Lung microvascular endothelial cell (primary cell): Measurements from ENCODE around the gene IL33. TPM values are rescaled to one million over a fixed set of nuclear protein-coding genes. Genes with fewer than 3 reads are reported as not detected.
A peak's percentile ranks its signal among the peaks of the same experiment; 100 is the strongest.

Source experiments
- DNase-seq, 2 donors: peaks; one replicate each; pipeline versions ENCODE4 v3.0.0 to v3.0.0-alpha.2; 2010; ENCODE audit warnings: low read depth in 2 of 2
- total RNA-seq: library from RNA; depleted of rRNA; stranded (reverse); fragments of >200 nt; gene quantifications from 2 replicates; pipeline ENCODE4 v1.2.1, GENCODE V29; 2014

IL33 gene
- total RNA-seq, 1 donor from 2014 or later = 2.4 TPM

DNA sequence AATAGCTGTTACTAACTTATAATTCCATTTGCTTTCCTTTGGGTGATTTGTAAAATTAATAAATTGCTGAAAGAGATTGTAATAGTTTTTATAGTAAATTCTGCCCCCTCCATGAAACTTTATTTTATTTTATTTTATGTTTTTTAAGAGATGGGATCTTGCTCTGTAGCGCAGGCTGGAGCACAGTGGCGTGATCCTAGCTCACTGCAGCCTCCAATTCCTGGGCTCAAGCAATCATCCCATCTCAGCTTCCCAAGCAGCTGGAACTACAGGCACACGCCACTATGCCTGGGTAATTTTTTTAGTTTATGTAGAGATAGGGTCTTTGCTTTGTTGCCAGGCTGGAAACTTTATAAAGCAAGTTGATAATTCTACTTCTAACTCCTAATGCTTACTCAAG, 395 bp downstream of the IL33 start:
- no peak for DNase-seq

DNA sequence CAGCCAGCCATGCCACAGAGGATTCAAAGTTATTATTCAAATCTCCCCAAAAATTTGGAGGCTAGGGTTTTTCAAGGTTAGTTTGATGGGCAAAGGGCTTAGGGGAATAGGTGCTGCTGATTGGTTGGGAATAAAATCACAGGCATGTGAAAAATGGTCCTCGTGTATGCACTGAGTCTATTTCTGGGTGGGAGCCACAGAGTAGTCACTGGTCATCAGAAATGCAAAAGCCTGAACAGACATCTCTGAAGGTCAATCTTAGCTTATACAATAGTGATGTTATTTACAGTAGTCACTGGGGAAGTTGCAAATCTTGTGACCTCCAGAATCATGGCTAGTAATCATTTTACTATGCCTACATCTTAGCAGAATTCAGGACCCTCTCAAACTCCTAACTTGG, 1.3 kb downstream of the IL33 start:
- no peak for DNase-seq

DNA sequence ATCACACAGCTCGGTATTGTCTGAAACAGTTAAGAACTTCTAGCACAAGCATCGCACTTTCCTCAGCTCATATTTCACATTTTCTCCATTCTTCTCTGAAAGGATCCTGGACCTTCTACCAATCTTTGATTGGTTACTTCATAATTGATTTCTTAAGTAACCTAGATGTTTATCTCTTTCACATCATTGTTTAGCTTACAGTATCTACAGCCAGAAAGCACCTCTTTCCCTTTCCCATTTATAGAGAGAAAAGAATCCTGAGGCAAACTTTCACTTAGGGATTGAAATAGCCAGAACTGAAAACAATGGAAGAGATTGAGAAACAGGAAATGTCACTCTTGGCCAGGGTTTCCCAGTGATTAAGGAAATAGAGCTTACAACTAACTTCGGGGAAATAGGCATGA, 2.5 kb downstream of the IL33 start:
- DNase-seq = peak; percentile 89 to 95

DNA sequence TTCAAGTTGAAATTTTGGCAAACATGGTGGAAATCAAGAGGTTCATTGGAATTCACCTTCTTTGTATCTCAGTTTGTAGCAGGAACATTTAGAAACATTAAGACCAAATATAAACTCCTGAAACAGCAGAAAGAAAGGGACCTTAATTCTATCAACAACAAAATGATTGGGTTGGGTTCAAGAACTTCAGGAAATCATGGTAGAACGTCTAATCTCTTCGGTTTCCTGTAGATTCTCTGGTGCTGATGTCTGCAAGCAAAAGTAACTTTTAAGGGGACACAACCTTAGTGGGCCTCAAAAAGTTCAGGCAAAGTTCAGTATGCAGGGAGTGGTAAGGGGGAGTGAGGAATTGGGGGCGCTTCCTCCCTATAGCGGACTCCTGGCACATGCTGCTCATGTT, 3.4 kb downstream of the IL33 start:
- peak in 1 of 2 donors; percentile 54 for DNase-seq

DNA sequence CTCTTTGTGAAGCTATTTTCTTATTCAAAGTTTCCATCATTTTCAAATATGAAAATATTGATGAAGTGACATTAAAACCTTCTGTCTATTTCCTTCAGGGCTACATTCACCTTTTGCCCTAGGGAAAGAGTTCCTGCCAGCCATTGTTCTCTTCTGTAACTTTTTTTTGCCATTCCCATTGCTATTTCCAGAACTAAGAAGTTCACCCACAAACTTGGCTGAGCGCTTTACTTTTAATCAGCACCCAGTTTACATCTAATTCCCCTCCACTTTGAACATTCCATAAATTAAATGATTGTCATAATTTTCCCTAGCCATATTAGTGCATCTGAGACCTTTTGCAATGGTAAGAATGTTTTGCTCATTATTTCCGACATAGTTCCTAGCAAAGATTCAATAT, 4.4 kb downstream of the IL33 start:
- DNase-seq = peak; percentile 53 to 65

DNA sequence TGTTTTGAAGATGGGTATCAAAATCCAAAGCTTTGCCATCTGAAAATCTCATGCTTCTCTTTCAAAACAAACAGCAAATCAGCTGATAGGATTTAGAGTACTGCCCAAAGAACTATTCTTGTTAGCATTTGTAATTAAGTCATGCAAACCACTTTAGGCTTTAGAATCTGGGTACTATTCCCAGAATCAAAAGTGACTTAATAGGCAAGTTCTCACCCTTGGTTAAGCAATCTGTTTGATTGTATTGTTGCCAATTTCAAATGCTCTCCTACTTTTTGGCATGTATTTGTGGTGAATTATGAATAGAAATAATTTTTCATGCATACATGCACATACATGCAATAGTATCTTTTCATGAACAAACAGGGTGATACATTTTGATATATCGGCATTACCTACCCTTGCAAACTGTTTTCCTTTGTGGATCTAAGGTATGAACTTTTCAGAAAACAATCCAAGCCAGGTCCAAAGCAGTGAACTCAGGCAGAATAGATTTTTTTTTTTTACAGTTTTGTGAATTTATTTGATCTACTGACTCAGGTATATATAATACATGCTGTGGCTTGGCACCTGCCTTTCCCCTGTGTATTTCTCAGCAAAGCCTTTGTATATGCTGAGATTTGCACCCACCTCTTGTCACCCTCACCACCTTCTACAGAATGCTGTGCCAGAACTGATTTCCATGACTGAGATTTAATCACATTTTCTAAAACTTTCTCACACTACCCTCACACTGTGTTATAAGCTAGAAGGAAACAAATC, 9.0 kb downstream of the IL33 start:
- no peak for DNase-seq

DNA sequence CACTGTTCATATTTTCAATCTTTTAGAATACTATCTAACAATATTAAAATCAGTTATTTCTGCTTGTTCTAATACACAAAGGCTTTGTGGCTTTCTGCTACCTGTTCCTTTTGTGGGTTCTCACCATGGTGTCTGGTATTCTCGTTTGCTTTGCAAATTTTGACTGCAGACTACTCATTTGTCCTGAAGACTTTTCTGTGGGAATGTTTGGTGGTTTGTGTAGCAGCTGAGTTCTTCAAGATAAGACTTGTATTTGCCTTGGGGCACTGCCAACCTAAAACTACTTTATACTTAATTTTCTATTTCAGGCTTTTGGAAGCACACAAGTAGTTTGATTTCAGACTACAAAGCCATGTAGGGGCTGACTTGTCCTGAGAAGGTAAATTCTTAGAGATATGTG, 11.1 kb downstream of the IL33 start:
- DNase-seq = peak in 1 of 2 donors; percentile 50

DNA sequence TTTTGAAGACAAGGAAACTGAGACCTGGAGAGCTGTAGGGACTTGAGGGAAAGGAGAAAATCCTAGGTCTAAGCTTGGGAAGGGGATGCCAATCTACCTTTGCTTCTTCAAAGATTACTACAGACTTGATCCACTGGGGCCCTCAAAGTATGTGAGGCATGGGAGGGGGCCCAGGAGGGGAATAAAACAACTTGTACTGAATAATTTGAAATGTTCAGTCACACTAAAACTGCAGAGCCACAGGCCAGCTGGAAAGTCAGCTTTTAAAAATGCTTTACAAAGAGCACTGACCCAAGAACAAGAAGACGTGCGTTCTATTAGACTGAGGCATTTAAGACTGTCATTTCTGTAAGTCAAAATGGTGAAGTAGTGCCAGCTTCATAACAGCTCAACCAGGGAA, 13.6 kb downstream of the IL33 start:
- DNase-seq = no peak

DNA sequence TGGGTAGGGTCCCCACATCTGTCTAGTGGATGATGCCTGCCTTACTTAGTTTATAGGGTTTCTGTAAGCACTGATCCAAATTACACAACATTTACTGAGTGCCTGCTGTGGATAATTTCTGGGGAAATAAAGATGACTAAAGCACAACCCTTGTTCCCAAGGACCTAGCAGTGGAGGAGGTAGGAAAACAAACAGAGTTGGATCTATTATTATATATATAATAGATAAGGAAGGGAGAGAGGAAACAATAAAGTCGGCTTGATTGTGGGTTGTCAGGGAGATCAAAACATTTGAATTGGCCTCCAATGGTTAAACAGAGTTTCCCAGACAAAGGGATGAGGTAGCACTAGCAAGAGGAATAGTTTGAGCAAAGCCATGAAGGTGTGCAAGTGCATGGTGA, 14.0 kb downstream of the IL33 start:
- peak; percentile 82 to 90 for DNase-seq

DNA sequence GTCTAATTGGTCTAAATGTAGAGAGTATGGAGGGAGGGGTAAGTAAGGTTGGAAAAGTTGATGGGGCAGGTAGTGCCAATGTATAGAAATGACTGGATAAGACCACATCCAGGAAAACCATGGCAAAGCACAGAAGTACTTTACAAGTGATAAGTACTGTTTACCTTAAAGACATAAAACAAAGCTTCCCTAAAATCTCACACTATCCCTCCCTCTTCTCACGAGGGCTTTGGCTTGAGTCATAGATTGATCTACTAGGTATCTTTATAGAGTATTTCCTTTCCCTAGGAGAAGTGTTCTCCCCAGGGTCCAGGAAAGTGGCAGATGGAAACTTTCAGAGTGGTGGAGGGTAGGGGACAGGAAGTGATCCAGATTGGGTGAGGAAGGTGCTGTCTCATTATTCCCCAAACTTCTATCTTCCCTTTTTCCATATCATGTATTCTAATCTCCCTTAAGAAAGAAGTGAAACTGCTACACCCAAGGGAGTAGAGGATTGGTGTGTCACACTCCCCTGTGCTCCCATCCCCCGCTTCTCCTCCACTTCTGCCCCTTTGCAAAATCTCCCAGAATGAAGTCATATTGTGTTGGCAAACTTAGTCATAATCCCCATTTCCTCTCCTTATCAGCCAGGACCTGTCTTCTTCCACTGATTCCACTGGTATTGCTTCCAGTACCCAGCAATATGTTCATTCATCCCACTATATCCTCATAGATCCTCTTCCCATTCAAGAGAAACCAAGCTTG, 14.6 kb downstream of the IL33 start:
- DNase-seq = peak in 1 of 2 donors; percentile 70

DNA sequence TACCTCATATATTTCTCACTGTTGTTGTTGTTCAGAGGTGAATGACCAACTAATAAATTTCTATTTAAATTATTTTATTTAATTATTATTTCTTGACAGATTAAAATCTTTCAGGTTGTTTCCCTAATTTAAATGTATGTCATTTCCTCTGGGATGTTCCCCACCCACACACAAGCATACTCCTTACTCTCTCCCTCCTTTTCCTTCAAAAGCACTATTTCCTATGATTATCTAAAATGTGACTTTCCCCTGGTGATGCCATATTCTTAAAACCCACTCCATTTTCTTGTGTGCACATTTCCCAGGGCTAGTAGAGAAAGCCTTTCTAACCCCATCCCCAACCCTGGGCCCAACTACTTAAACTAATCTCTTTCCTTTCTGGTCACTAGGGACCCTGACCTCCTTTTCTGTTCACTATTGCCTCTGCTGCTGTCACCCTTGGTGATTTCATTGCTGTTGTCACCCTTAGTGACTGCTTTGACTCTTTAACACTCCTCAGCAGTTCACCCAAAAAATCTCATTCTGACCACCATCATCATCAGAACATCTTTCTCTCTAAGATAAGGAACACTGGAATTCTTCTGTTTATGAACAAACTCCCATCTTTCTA, 16.8 kb downstream of the IL33 start:
- no peak for DNase-seq

DNA sequence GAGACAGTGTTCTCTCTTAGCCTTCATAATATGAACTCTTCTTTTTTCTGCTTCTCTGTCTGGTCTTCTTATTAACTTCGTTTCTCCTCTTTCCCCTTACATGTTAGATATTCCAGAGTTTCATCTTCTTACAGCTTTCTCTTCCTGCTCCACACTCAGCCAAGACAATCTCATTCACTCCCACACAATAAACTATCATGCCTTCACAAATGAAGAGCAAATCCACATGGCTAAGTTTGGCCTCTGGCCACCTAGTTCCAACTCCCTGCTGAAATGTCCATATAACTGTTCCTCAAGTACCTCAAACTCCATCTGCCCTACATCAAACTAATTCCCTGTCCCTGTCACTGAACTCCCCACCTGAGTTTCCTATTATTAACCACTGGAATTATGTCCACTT, 18.4 kb downstream of the IL33 start:
- DNase-seq = no peak

DNA sequence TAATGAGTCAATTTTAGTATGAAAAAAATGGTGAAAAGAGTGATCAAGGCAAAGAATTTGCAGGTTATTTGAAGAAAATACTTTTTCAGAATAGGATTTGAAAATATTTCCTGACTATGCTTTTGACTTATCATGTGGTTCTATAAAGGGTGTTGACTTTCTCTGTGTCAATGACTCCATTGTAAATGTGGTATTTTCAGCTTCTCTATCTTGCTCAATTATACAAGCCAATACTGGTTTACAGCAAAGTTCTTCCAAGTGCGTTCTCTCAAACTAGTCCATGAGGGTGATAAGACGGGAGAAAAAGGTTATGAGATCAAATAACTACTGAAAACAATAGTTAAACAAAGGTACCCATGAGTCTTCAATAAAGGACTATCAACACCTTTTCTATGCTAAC, 21.7 kb downstream of the IL33 start:
- DNase-seq = no peak

DNA sequence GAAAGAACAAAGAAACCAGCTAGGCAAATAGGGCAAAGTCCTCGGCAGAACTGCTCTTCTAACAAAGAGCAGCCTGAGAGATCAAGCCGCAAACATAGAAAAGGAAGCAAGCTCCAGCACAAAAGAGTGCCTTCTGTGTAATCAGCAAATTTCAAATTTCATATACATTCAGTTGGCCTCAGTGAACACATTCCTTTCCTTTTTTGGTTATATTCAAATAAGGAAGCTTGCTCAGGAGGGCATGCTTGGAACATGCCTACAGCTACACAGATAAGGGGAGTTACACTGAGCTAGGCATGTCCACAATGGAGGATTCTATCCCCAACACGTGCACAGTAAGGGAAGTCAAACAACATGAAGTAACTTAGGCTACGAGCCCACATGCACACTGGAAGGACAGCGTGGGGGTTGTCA, 23.4 kb downstream of the IL33 start:
- DNase-seq = no peak

DNA sequence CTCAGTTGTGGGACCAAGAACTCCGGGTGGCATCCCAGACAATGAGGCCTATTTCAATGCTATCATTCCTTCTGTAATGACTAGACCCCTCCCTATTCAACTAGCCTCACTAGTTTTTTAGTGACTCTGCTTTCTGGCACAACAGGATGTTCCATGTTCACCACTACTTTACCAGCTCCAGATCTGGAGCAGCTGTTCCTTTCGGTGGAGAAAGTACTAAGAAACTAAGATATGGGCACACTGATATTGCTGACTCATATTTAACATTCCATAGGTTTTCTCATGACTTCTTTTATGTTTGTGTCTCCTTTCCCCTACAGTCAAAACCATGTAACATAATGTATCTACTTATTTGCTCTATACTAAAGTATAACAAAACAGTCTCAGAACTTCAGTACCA, 24.1 kb downstream of the IL33 start:
- no peak for DNase-seq

DNA sequence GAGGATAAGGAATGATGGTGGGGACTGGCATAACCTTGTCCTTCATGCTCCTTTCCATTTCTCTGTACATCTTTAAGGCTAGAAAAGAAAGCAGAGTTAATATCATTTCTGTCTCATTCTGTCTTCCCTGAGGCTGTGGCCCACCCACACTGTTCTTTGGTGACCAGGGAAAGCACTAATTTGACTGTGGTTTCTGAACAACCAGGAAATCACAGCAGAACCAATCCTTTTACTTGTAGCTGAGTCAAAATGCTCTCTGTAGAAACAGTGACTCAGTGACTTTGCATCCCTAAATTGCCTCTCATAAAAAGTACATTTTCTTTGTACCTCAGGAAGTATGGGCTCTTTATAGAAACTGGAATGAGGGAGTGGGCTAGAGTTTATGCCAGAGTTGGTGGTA, 28.1 kb downstream of the IL33 start:
- DNase-seq = peak in 1 of 2 donors; percentile 13

DNA sequence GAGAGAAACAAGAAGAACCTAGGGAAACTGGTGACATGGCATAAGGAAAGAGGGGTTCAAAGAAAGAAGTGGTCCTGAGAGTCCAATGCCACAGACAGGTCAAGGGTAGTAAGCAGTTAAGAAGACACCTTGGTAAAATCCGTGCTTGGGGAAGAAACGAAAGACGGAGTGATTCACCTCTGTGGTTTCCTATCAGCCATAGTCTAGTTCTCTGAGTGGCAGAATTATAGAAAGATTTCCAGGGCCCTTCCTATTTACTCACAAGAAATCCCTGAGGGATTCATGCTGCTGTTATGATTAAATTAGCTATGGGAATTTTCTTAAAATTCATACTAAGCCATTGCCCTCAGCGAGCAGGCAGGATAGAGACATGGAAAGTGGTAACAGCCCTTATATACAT, 31.7 kb downstream of the IL33 start:
- peak in 1 of 2 donors; percentile 46 for DNase-seq

DNA sequence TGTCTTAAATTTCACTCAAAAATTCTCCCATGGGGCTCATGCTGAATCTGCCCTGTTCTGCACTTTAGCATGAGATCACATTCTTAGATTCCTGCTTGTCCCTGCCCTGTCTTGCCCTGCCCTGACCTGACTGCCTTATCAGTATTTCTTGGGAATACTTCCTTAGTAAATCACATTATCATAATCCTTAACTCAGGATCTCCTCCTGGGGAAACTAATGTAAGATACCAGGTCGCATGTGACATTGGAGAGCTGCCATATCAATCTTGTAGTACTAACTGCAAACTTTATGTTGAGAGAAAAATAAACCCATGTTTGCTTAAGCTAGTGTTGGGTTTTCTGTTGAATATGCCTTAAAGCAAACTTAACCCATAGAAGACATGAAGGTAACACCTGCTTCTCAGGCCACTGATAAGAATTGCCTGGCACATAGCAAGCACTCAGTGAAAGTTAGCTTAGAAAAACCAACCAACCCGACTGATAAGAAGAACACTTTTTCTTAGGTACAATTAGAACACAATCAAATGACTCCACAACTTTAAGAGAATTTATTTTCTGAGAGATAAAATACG, 53.3 kb downstream of the IL33 start:
- DNase-seq = no peak

DNA sequence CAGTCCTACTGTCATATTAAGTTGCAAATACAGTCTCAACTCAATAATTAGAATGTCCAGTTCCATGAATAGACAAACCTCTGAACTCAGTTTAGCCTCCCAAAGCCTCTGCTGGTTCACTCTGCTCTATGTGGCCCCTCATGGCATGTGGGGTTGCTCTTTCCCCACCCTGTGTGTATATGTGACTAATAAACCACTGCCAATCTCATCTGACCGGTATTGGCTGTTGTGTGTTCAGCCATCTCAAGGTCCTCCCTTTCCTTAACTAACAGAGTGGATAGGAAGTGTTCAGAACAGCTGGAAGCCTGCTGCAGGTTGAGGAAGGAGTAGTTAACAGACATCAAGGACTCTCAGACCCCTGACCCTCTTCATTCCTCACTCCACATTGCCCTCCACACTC, 55.3 kb downstream of the IL33 start:
- no peak for DNase-seq

DNA sequence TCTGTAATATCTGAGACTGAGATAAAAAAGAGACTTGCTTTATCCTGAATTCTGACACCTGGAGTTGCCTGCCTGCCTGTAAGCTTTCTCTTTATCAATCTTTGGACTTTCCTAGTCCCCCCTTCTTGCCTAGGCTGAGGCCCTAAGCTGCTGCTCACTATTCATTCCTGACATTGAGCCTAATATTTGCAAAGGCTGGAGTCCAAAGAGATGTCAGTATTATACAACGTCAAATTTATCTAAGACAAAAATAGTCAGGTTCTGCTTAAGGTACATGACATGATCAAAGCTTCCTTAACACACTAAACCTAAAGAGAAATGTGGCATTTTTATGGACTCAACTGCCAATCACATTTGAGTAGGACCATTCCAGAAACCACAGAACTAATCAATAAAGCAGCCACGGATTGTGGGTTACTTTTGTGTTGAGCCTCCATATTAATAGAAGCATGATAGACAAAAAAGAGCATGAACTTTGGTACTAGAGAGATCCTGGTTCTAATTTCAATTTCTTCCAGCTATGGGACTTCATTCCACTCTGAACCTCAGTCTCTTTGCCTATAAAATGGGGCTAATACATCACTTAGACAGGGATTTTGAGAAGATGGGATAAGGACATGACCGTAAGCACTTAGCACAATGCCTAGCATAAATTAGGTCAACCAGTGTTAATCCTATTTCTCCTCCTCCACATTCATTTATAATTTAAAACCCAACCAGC, 56.1 kb downstream of the IL33 start:
- DNase-seq = no peak

DNA sequence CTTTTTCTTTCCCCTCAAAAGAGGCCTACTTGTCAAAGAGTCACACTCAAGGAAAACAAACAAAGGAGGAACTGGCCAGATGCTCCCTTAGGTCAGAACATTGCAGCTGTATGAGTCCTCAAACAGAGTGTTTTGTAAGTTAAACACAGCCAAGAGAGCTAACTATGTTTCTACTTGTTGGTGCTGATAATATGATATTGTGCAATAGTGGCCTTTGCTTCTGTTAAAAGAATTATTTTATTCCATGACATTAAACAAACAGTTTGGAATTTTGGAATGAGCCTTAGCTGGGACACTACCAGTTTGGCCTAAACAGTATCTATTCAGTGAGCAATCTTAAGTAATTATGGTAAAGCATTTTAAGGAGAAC, 56.6 kb downstream of the IL33 start:
- DNase-seq = peak in 1 of 2 donors; percentile 39

DNA sequence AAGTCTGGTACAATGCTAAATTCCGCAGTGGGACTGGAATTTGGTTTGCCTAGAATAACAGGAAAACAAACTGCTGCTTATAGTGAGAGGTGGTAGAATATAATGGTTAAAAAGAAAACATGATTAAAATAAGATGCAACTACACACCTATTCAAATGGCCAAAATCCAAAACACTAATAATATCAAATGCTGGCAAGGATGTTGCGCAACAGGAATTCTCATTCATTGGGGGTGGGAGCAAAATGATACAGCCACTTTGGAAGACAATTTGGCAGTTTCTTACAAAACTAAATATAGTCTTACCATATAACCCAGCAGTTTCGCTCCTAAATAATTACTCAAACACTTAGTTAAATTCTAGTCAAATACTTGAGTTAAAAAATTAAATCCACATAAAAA, 61.8 kb downstream of the IL33 start:
- DNase-seq = no peak
